CD14-positive monocyte (primary cell): ENCODE measurements around the gene JAG2. TPM values are rescaled to one million over a fixed set of nuclear protein-coding genes. Genes with fewer than 3 reads are reported as not detected.

Experiments used
- DNase-seq, 3 donors: peaks; one replicate each; pipeline ENCODE4 v3.0.0-alpha.2; 2011 to 2022
- H2AFZ ChIP-seq: 2 replicates; pipeline ENCODE4 v1.6.0; 2012; ENCODE audit warnings: mild to moderate bottlenecking, low read depth, low read length, inconsistent platforms; ENCODE audit not compliant: insufficient read depth, poor library complexity, severe bottlenecking
- H3K27ac ChIP-seq, 2 donors: 1 replicate in 1 of 2; 2 replicates in 1 of 2; pipeline ENCODE4 v1.5.1; 2012 to 2013; ENCODE audit warnings: low read length in 2 of 2, control low read depth in 1 of 2, inconsistent platforms in 1 of 2, low read depth in 1 of 2, mild to moderate bottlenecking in 1 of 2
- H3K27me3 ChIP-seq, 2 donors: one replicate each; pipeline versions ENCODE4 v1.6.0 to v1.6.1; 2011 to 2013; ENCODE audit warnings: low read length in 2 of 2; ENCODE audit not compliant: control insufficient read depth in 2 of 2, insufficient read depth in 2 of 2
- H3K36me3 ChIP-seq, 2 donors: replicated peaks in 1 of 2; 1 replicate in 1 of 2; 2 replicates in 1 of 2; pipeline versions ENCODE4 v1.5.1 to v1.6.1; 2012 to 2013; ENCODE audit warnings: low read length in 2 of 2, control low read depth in 1 of 2, inconsistent platforms in 1 of 2, mild to moderate bottlenecking in 1 of 2; ENCODE audit not compliant: insufficient read depth in 2 of 2, control insufficient read depth in 1 of 2
- H3K4me1 ChIP-seq, 2 donors: 1 replicate in 1 of 2; 2 replicates in 1 of 2; pipeline versions ENCODE4 v1.5.1 to v1.6.1; 2012 to 2013; ENCODE audit warnings: low read length in 2 of 2, control low read depth in 1 of 2, inconsistent platforms in 1 of 2, mild to moderate bottlenecking in 1 of 2, moderate library complexity in 1 of 2; ENCODE audit not compliant: insufficient read depth in 2 of 2, control insufficient read depth in 1 of 2
- H3K4me2 ChIP-seq: replicated peaks from 2 replicates; pipeline ENCODE3; 2012; ENCODE audit warnings: low read length, moderate library complexity, mild to moderate bottlenecking; ENCODE audit not compliant: poor library complexity, severe bottlenecking; ENCODE audit errors: extremely low read depth
- H3K4me3 ChIP-seq, 3 experiments: fragments of 200-600 bp in 1 of 3; sonication (generic) in 1 of 3; replicated peaks in 1 of 3; 1 replicate in 2 of 3; 2 replicates in 1 of 3; pipeline ENCODE4 v1.5.1; 2011 to 2013; ENCODE audit warnings: low read length in 3 of 3, mild to moderate bottlenecking in 3 of 3, control low read depth in 2 of 3, low read depth in 2 of 3, inconsistent platforms in 1 of 3, moderate library complexity in 1 of 3
- H3K79me2 ChIP-seq: 2 replicates; pipeline ENCODE4 v1.6.0; 2012; ENCODE audit warnings: mild to moderate bottlenecking, control low read depth, inconsistent platforms, low read length, moderate library complexity; ENCODE audit not compliant: insufficient read depth
- H3K9ac ChIP-seq: 2 replicates; pipeline ENCODE4 v1.6.0; 2017; ENCODE audit warnings: low read length, mild to moderate bottlenecking; ENCODE audit not compliant: insufficient read depth, poor library complexity, severe bottlenecking
- H3K9me3 ChIP-seq, 2 donors: replicated peaks in 1 of 2; 1 replicate in 1 of 2; 2 replicates in 1 of 2; pipeline versions ENCODE4 v1.5.1 to v1.6.1; 2012 to 2013; ENCODE audit warnings: low read length in 2 of 2, control low read depth in 1 of 2; ENCODE audit not compliant: control insufficient read depth in 1 of 2, insufficient read depth in 1 of 2
- H4K20me1 ChIP-seq: 2 replicates; pipeline ENCODE4 v1.6.0; 2012; ENCODE audit warnings: mild to moderate bottlenecking, low read length, control low read depth, moderate library complexity; ENCODE audit not compliant: insufficient read depth
- H3K27ac Mint-ChIP-seq, 7 donors: one replicate each; pipeline ENCODE4 v1.8.0; 2020; ENCODE audit warnings: mild to moderate bottlenecking in 7 of 7, mixed read lengths in 7 of 7, moderate library complexity in 6 of 7, inconsistent platforms in 2 of 7
- H3K27me3 Mint-ChIP-seq, 3 donors: one replicate each; pipeline ENCODE4 v1.8.0; 2021 to 2022; ENCODE audit warnings: low read depth in 3 of 3, mild to moderate bottlenecking in 3 of 3, mixed read lengths in 3 of 3, moderate library complexity in 3 of 3, inconsistent platforms in 1 of 3
- H3K36me3 Mint-ChIP-seq, 2 donors: one replicate each; pipeline ENCODE4 v1.8.0; 2020; ENCODE audit warnings: mixed read lengths in 2 of 2, inconsistent platforms in 1 of 2, mild to moderate bottlenecking in 1 of 2
- H3K4me1 Mint-ChIP-seq: one replicate; pipeline ENCODE4 v1.8.0; 2020; ENCODE audit warnings: mild to moderate bottlenecking, mixed read lengths
- H3K4me3 Mint-ChIP-seq, 2 donors: one replicate each; pipeline ENCODE4 v1.8.0; 2020; ENCODE audit warnings: mild to moderate bottlenecking in 2 of 2, mixed read lengths in 2 of 2, moderate library complexity in 1 of 2
- H3K9me3 Mint-ChIP-seq, 7 donors: one replicate each; pipeline ENCODE4 v1.8.0; 2020 to 2022; ENCODE audit warnings: mixed read lengths in 7 of 7, mild to moderate bottlenecking in 6 of 7, moderate library complexity in 6 of 7, inconsistent platforms in 2 of 7
- CTCF ChIP-seq: fragments of 200-600 bp; IDR thresholded peaks from one replicate; pipeline ENCODE4 v1.8.0; 2022; ENCODE audit warnings: antibody characterized with exemption, mild to moderate bottlenecking
- WGBS: methylation state at CpG from one replicate; pipeline ENCODE4 v1.1.5; 2013; ENCODE audit warnings: missing lambda C conversion rate; ENCODE audit not compliant: insufficient coverage; 5-methylcytosine and 5-hydroxymethylcytosine counted together
- intact Hi-C, 2 donors: fragments of 100-400 bp; cut with micrococcal nuclease; formaldehyde crosslinking; loops; one replicate each; pipeline versions ENCODE4 v1.15.0 to v1.15.1; 2023
- polyA plus RNA-seq, 3 donors: library from polyadenylated mRNA; depleted of rRNA in 1 of 3; unstranded in 2 of 3; stranded (reverse) in 1 of 3; fragments of 300-500 nt in 2 of 3; fragments of >200 nt in 1 of 3; fragmentation: Illumina TruSeq in 2 of 3; gene quantifications; 1 replicate in 2 of 3; 2 replicates in 1 of 3; pipeline ENCODE4 v1.2.3, GENCODE V29; 2012 to 2021

JAG2 gene
- polyA plus RNA-seq, 3 donors, result 1.2 TPM; not detected in 2

GRCh38 chr14:105211086-105211757 lies 42.6 kb upstream of the JAG2 start:
- no peak overlapping the region for H2AFZ ChIP-seq
- no peak for TF ChIP-seq CTCF
- no peak overlapping the region for H3K9ac ChIP-seq
- peaks cover 23 to 50% of the 10 kb centered on the region in 2 donors for H3K36me3 Mint-ChIP-seq
- WGBS, result 95% methylated on average over 23 of the region's 23 CpGs
- peaks cover 0 to 2% of the 10 kb centered on the region in 2 donors for H3K9me3 ChIP-seq
- H3K27ac Mint-ChIP-seq, result no peak overlapping the region
- no peak for DNase-seq
- peaks cover 3% of the 10 kb centered on the region for H4K20me1 ChIP-seq
- H3K27me3 Mint-ChIP-seq, result peaks cover 0 to 1% (median under 1%) of the 10 kb centered on the region in 3 donors
- H3K36me3 ChIP-seq, result peaks cover 42 to 62% of the 10 kb centered on the region in 2 donors
- H3K4me2 ChIP-seq, result no peak overlapping the region
- H3K4me1 Mint-ChIP-seq, result no peaks in the 10 kb centered on the region
- no peaks in the 10 kb centered on the region for H3K4me1 ChIP-seq
- H3K27ac ChIP-seq, result no peak overlapping the region
- H3K27me3 ChIP-seq, result no peaks in the 10 kb centered on the region
- peaks cover 0 to 3% (median 0%) of the 10 kb centered on the region in 7 donors for H3K9me3 Mint-ChIP-seq
- no peaks in the 10 kb centered on the region for H3K79me2 ChIP-seq
- H3K4me3 ChIP-seq, result no peak overlapping the region
- intact Hi-C loops, result no loop called here
- no peak overlapping the region for H3K4me3 Mint-ChIP-seq

GRCh38 chr14:105210266-105211025 lies 41.9 kb upstream of the JAG2 start:
- Histone ChIP-seq H2AFZ (no peak overlapping the region), H3K4me2 (no peak overlapping the region), H3K27me3 (no peaks in the 10 kb centered on the region), H3K79me2 (no peaks in the 10 kb centered on the region), H3K36me3 (peaks cover 40 to 55% of the 10 kb centered on the region in 2 donors), H4K20me1 (peaks cover 3% of the 10 kb centered on the region), H3K4me1 (no peaks in the 10 kb centered on the region), H3K9me3 (no peaks in the 10 kb centered on the region), H3K27ac (no peak overlapping the region), H3K4me3 (no peak overlapping the region), H3K9ac (no peak overlapping the region)
- no peak overlapping the region for H3K27ac Mint-ChIP-seq
- H3K36me3 Mint-ChIP-seq, result peaks cover 20 to 46% of the 10 kb centered on the region in 2 donors
- no peaks in the 10 kb centered on the region for H3K9me3 Mint-ChIP-seq
- TF ChIP-seq CTCF, result no peak
- no peak overlapping the region for H3K4me3 Mint-ChIP-seq
- H3K27me3 Mint-ChIP-seq, result peaks cover 1 to 8% (median 3%) of the 10 kb centered on the region in 3 donors
- 97% methylated on average over 28 of the region's 30 CpGs for WGBS
- no peaks in the 10 kb centered on the region for H3K4me1 Mint-ChIP-seq
- DNase-seq, result no peak
- intact Hi-C loops, result no loop called here
